A549 treated with CpdA at 1 μM for 4 hours (cell line): ENCODE data around the gene HNRNPUL1. TPM values are rescaled to one million over a fixed set of nuclear protein-coding genes. Genes with fewer than 3 reads are reported as not detected.

ENCODE experiments used
- total RNA-seq: library from RNA; stranded (reverse); fragments of 200-300 nt; extraction: Qiagen RNA extraction; gene quantifications from 5 replicates; pipeline ENCODE4 v1.2.3, GENCODE V29; 2022; ENCODE audit warnings: low read depth

The HNRNPUL1 gene
- 301 to 328 TPM (median 323 TPM) in 5 replicates for total RNA-seq

DNA sequence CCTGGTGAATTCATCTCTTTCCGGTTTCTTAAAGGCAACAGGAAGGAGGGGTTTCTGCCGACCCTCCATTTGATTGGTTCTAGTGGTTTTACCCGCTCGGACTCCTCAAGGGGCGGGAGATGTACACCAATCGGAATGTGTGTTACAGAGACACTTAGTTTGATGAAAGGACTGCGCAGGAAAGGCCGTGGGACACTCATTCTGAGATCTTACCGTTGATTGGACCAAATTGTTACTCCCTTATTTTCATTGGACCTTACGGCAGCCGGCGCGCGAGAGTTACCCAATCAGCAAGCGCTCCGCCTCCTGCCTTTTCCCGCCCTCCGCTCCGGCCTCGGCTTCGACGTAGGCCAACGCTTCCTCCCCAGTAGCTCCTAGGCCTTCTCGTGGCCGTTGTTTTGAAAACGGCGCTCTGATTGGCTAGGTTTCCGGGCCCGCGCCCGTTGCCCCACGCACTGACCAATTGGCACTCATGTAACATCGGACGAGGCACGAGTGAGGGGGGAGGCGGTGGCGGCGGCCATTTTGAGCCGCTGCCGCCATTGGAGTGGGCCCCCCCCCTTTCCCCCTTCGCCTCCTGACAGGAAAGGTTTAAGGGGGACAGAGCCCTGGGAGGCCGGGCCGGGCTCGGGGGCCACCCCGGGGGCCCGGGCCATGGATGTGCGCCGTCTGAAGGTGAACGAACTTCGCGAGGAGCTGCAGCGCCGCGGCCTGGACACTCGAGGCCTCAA, at the start of gene HNRNPUL1:
Gene HNRNPUL1 (plus strand): TSS at position 523 of the 731 bp plus-strand sequence. CDS start 132 bp downstream, at position 655.

DNA sequence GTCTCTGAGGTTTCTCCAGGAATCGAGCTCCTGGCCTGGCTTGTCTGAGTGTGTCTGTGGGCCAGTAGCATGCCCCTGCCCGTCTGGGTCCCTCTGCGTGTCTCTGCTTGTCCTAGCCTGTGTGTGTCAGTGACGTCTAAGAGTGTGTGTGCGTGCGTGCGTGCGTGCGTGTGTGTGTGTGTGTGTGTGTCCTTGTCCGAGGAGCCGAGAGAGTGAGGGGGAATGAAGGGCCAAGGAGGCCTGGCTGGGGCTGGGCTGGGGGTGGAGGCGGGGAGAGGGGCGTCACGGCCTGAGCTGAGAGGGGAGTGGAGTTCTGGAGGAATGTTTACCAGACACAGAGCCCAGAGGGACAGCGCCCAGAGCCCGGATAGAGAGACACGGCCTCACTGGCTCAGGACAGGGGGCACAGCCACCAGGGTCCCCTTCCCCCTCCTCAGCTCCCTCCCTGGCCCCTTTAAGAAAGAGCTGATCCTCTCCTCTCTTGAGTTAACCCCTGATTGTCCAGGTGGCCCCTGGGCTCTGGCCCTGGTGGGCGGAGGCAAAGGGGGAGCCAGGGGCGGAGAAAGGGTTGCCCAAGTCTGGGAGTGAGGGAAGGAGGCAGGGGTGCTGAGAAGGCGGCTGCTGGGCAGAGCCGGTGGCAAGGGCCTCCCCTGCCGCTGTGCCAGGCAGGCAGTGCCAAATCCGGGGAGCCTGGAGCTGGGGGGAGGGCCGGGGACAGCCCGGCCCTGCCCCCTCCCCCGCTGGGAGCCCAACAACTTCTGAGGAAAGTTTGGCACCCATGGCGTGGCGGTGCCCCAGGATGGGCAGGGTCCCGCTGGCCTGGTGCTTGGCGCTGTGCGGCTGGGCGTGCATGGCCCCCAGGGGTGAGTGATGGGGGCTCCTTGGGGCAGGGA, 45.3 kb upstream of the HNRNPUL1 start, which contains the start of gene AXL:
Gene AXL (plus strand): TSS at position 609 of the 893 bp plus-strand sequence. CDS start 170 bp downstream, at position 779.

DNA sequence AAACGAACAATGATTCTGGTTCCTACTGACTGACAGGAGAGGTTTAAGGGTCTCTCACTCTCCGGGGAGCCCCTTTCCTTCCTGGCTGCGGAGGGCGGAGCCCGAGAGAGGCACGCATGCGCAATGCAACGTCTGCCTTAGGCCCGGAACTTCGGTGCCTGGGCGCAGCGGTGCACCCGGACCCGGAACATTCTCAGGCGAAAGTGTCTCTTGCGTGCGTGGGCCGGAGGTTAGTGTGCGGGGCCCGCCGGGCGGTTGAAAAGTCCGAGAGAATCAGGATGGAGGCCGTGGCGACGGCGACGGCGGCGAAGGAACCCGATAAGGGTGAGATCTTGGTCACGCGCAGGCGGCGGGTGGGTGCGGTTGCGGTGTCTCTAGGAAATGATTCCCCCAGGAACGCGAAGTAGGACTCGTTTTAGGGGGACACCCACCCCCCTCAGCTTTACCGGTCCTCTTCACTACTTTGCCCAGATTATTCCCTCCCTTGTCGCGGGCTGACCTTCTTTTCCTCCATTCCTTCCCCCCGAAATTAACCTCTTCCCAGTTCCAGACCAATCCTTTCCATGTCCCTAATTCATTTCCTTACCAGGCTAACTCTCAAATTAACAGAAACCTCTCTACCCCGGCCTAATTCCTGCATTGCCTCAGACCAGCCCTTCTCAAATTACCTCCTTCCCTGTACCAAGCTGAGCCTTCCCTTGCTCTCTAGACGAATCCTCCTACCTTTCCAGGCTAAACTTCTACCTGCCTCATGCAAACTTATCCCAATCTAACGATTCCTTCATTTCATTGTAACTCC, 46.1 kb downstream of the HNRNPUL1 start, which contains the start of gene CCDC97:
Gene CCDC97 (plus strand): TSS at position 140 of the 799 bp plus-strand sequence. CDS start 139 bp downstream, at position 279.

DNA sequence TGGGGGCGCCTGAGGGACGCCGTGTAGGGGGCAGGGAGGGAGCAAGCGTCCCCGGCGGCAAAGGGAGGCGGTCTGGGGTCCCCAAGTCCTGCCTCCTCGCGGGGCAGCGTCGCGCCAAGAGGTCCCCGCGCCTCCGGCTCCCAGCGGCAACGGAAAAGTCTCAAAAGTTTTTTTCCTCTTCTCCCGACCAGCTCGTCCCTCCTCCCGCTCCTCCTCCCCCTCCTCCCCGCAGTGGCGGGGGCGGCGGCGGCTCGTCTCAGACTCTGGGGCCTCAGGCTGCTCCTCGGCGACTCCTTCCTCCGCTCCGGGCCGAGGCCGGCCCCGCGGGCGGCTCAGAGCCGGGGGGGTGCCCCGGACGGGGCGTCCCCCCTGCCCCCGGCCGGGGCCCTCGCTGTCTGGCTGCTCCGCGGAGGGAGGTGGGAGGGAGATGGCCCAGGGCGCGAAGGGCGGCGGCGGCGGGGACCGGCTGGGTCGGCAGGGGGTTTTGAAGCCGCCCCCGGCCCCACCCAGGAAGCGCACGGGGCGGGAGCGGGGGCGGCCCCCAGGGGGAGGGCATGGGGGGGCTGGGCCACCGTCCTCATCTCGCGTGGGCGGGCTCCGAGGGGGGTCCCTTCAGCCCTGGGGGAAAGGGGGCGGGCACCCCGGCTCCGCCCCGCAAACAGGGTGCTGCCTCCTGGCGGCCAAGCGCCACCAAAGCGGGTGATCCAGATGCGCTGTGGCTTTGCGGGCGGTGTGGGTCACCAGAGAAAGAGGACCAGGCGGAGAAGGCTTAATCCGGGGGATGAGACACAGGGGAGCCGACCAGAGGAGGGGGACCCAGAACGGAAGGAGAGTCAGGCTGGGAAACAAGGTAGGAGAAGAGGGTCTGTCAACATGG, 89.5 kb downstream of the HNRNPUL1 start, which contains the start of gene TGFB1:
Gene TGFB1 (minus strand): TSS at position 457 of the 877 bp plus-strand sequence. CDS start 878 bp downstream, outside the sequence.

Other genes with a start within 250 kb of the HNRNPUL1 start
- not detected in 5 replicates for gene CYP2A13, start 175.9 kb upstream of the HNRNPUL1 start, total RNA-seq
- gene CYP2F1, start 149.9 kb upstream of the HNRNPUL1 start, total RNA-seq = not detected in 5 replicates
- gene CYP2S1, start 71.2 kb upstream of the HNRNPUL1 start, total RNA-seq = 24.4 to 29.1 TPM (median 28.3 TPM) in 5 replicates
- 136 to 158 TPM (median 140 TPM) in 5 replicates for gene AXL, start 45.1 kb upstream of the HNRNPUL1 start, total RNA-seq
- 32.7 to 47.7 TPM (median 42.9 TPM) in 5 replicates for gene CCDC97, start 45.8 kb downstream of the HNRNPUL1 start, total RNA-seq
- 123 to 170 TPM (median 149 TPM) in 5 replicates for gene TGFB1, start 89.5 kb downstream of the HNRNPUL1 start, total RNA-seq
- gene B9D2, start 99.8 kb downstream of the HNRNPUL1 start, total RNA-seq = 25.0 to 34.5 TPM (median 34.0 TPM) in 5 replicates
- 2.7 to 4.5 TPM (median 3.6 TPM) in 5 replicates for gene TMEM91, start 112.2 kb downstream of the HNRNPUL1 start, total RNA-seq
- gene EXOSC5, start 133.0 kb downstream of the HNRNPUL1 start, total RNA-seq = 79.0 to 104 TPM (median 97.3 TPM) in 5 replicates
- 37.1 to 47.6 TPM (median 40.8 TPM) in 5 replicates for gene BCKDHA, start 133.4 kb downstream of the HNRNPUL1 start, total RNA-seq
- 0.09 to 0.43 TPM (median 0.11 TPM) in 3 of 5 replicates, not detected in the others for gene B3GNT8, start 163.0 kb downstream of the HNRNPUL1 start, total RNA-seq
- 103 to 120 TPM (median 108 TPM) in 5 replicates for gene DMAC2, start 175.5 kb downstream of the HNRNPUL1 start, total RNA-seq
- gene ERICH4, start 178.8 kb downstream of the HNRNPUL1 start, total RNA-seq = not detected in 5 replicates